SH-SY5Y (cell line): ENCODE results near the gene ATP11C.

Source experiments
- GATA2 ChIP-seq: IDR thresholded peaks from 2 replicates; pipeline ENCODE4 v1.6.1; 2011; ENCODE audit warnings: mild to moderate bottlenecking, low read depth, low read length
- GATA3 ChIP-seq: IDR thresholded peaks from 2 replicates; pipeline ENCODE4 v1.6.1; 2011; ENCODE audit warnings: low read depth, mild to moderate bottlenecking, low read length, moderate library complexity

- TF ChIP-seq GATA3 (no peak), GATA2 (no peak)
Observed at GRCh38 chrX:139967300-139967699, 34.4 kb upstream of the ATP11C start.
